ENCODE measurements around the gene NMUR2. TPM values are rescaled to one million over a fixed set of nuclear protein-coding genes. Genes with fewer than 3 reads are reported as not detected.
A peak's percentile ranks its signal among the peaks of the same experiment; 100 is the strongest.

The NMUR2 gene
- total and polyA plus RNA-seq, 2 of the 8 experiments (the other 6 are each of a cell fraction or from before 2014, with no cell fraction given), result 0.11 TPM; not detected in 1

DNA sequence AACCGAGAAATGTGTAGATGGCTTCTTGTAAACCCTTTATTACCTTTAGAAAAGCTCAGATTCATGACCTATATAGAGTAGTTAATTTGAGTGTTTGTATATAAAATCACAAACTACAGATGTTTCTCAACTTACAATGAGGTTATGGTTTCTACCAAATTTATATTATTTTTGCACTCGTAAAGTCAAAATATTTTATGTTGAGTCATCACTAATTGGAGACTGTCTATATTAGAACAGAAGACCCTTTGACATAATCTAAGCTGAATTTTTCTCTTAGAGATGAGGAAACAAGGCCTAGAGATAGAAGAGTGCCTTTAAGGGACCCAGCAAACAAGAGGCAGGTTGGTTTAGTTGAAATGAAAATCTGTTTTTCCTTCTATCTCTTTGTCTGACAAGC, 20.0 kb upstream of the NMUR2 start:
- Histone ChIP-seq H3K14ac (ENCODE audit: insufficient read length) (no peak overlapping the region), H3K79me2 (ENCODE audit: control insufficient read depth in 1 of 2, insufficient read depth in 2 of 2, low read length in 2 of 2) (no peaks in the 10 kb centered on the region), H2AFZ (ENCODE audit: low read length) (no peak overlapping the region), H3K18ac (ENCODE audit: extremely low read depth, low read length) (no peak overlapping the region), H3K27me3 (replicated peaks in 1 of 4; ENCODE audit: control insufficient read depth in 3 of 4, extremely low read depth in 1 of 4, insufficient read depth in 3 of 4, low read length in 3 of 4) (no peaks in the 10 kb centered on the region), H3K9ac (replicated peaks in 1 of 4; ENCODE audit: extremely low read depth in 1 of 4, low read depth in 3 of 4, low read length in 3 of 4) (no peak overlapping the region), H3K79me1 (ENCODE audit: low read depth, low read length) (no peaks in the 10 kb centered on the region), H2AK5ac (ENCODE audit: low read depth, low read length) (no peak overlapping the region), H2BK15ac (ENCODE audit: low read length) (no peak overlapping the region), H4K91ac (replicated peaks; ENCODE audit: insufficient read length, low read length) (no peak overlapping the region), H2BK120ac (replicated peaks; ENCODE audit: low read depth, low read length) (no peak overlapping the region), H4K5ac (ENCODE audit: insufficient read length, low read depth, low read length) (no peak overlapping the region), H2BK20ac (ENCODE audit: low read length) (no peak overlapping the region), H3K56ac (replicated peaks; ENCODE audit: insufficient read length, low read depth, low read length) (no peak overlapping the region), H2BK5ac (ENCODE audit: low read depth, low read length) (no peak overlapping the region), H3K9me3 (ENCODE audit: insufficient read depth in 2 of 2, low read depth in 1 of 2, low read length in 1 of 2) (no peaks in the 10 kb centered on the region), H3K4ac (replicated peaks; ENCODE audit: insufficient read length, low read depth, low read length) (no peak overlapping the region), H3K4me3 (ENCODE audit: extremely low read depth in 1 of 4, insufficient read depth in 2 of 4, low read depth in 3 of 4, low read length in 4 of 4) (no peak overlapping the region), H3K36me3 (ENCODE audit: control insufficient read depth in 2 of 4, insufficient read depth in 4 of 4, low read length in 3 of 4) (no peaks in the 10 kb centered on the region), H4K20me1 (replicated peaks in 1 of 2; ENCODE audit: control insufficient read depth in 1 of 2, insufficient read depth in 2 of 2, low read length in 2 of 2) (no peaks in the 10 kb centered on the region), H3K23me2 (ENCODE audit: low read depth, low read length) (peaks cover 2% of the 10 kb centered on the region; the same call in 1 of the 2 replicates), H3K27ac (ENCODE audit: low read depth, low read length) (no peak overlapping the region), H2BK12ac (ENCODE audit: low read depth, low read length) (no peak overlapping the region), H4K8ac (ENCODE audit: extremely low read depth, insufficient read depth, low read length) (no peak overlapping the region), H3K4me1 (replicated peaks in 1 of 4; ENCODE audit: control insufficient read depth in 3 of 4, insufficient read depth in 4 of 4, low read length in 3 of 4) (no peaks in the 10 kb centered on the region), H3K23ac (ENCODE audit: insufficient read length) (no peak overlapping the region), H3K4me2 (ENCODE audit: insufficient read depth in 1 of 2, low read depth in 2 of 2, low read length in 2 of 2) (no peak overlapping the region)
- 89% methylated on average over 2 of the region's 2 CpGs; no CpG with 5 or more reads in 1 of the 2 experiments for WGBS, 2 experiments (ENCODE audit: extremely low coverage in 1 of 2, insufficient coverage in 1 of 2, insufficient read length in 1 of 2, insufficient replicate concordance in 2 of 2, low coverage in 1 of 2, low lambda C conversion rate in 2 of 2, missing lambda C conversion rate in 1 of 2)
- ChIA-PET POLR2A (ENCODE audit: partially characterized antibody) (no interaction called here), CTCF (ENCODE audit: partially characterized antibody) (no interaction called here)
- DNase-seq (ENCODE audit: low read depth in 1 of 2, low spot score in 2 of 2), result no peak
- FAIRE-seq, result no peak
- TF ChIP-seq MAFK (IDR thresholded peaks at IDR 0.05; ENCODE audit: low read depth, low read length) (peak; percentile 51; the same call in 1 of the 2 replicates), TCF12 (IDR thresholded peaks at IDR 0.05; ENCODE audit: low read depth, low read length) (no peak), CBX8 (IDR thresholded peaks at IDR 0.05; ENCODE audit: borderline replicate concordance, low read depth, low read length) (no peak), EP300 (IDR thresholded peaks at IDR 0.05; ENCODE audit: borderline replicate concordance in 1 of 2, low read depth in 2 of 2, low read length in 2 of 2) (no peak), SAP30 (IDR thresholded peaks at IDR 0.05; ENCODE audit: insufficient read depth, insufficient replicate concordance, low read length) (no peak), SIX5 (IDR thresholded peaks at IDR 0.05; ENCODE audit: low read depth, low read length) (no peak), GABPA (IDR thresholded peaks at IDR 0.05; ENCODE audit: borderline replicate concordance, insufficient read depth, low read length) (no peak), TAF7 (optimal IDR thresholded peaks at IDR 0.05; ENCODE audit: borderline replicate concordance, low read depth, low read length) (no peak), CEBPB (IDR thresholded peaks at IDR 0.05; ENCODE audit: low read depth, low read length) (no peak)

Data from H1 (cell line).